Measurements from ENCODE around the gene USF2.

Gene USF2

GRCh38 chr19:35246466-35247092 lies 22.2 kb upstream of the USF2 start:
- no peak for DNase-seq (ENCODE audit: low spot score)

DNA sequence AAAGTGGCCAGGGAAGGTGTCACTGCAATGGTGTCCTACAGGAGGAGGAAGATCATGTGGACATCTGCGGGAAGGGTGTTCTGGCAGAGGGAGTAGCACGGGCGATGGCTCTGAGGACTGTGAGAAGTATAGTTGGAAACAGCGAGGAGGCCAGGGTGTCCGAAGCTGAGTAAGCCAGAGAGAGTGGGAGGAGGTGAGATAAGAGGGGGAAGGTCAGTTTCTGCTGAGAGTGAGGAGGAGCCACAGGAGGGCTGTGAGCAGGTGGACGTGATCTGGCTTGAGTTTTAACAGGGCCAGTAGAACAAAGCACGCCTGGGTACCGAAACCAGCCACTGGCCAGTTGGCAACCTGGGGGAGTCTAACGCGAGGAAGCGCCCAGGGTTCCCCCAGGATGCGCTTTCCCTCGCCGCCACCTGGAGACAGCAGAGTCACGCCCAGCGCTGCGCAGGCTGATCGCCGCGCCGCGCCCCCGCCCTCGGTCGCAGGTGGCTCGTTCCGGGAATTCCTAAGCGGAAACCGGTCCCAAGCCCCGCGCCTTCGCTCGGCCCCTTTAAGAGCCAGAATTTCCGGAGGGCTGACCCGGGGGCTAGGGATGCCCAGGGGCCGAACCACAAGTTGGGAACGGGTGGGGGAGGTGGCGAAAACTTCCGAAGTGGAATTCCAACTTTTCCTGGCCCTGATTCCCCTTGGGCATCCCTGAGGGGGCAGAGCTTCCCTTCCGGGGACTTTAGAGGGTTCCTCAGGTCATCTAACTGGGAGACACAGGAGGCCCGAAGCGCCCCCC lies 21.0 kb upstream of the USF2 start:
- DNase-seq (ENCODE audit: low spot score), result no peak

- DNase-seq (ENCODE audit: low spot score), result no peak
These were observed 20.2 kb upstream of the USF2 start, which contains the start of gene LSR for GRCh38 chr19:35248310-35249145. TSS of gene LSR (plus strand) at chr19:35249002. CDS start at chr19:35249023, 21 bp downstream.

DNA sequence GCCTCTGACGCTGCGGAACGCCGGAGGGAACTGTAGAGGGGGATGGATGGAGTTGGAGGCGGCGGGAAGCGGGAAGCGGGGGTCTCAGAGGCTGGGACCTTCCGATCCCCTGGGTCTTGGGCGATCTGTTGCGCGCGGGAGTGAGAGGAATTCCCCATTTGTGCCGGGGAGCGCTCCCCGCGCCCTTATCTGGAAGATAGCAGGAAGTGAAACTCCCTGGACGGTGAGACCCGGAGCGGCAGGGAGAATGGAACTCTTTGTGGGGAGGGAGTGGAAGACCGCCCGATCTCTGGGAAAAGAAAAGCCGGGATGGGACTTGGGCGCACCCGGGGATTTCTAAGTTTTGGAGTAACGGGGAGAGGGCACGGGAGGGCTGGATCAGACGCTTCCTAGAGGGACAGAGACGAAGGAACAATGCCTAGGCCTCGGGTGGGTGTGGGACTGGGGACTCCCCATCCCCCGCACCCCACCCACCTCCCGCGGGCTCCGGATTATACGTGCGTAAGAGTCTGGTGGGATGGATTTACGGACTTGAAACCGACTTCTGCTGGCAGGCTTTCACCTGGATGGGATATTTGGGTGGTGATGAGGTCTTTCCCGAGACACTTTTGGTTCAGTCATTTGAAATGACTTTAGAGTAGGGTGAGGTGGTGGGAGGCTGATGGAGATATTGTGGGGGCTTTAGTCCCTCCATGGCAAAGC lies 19.5 kb upstream of the USF2 start:
- no peak for DNase-seq (ENCODE audit: low spot score)

GRCh38 chr19:35249848-35250711 lies 18.7 kb upstream of the USF2 start:
- no peak for DNase-seq (ENCODE audit: low spot score)

- DNase-seq (ENCODE audit: low spot score), result no peak
These were observed 17.3 kb upstream of the USF2 start for GRCh38 chr19:35251456-35251855.

DNA sequence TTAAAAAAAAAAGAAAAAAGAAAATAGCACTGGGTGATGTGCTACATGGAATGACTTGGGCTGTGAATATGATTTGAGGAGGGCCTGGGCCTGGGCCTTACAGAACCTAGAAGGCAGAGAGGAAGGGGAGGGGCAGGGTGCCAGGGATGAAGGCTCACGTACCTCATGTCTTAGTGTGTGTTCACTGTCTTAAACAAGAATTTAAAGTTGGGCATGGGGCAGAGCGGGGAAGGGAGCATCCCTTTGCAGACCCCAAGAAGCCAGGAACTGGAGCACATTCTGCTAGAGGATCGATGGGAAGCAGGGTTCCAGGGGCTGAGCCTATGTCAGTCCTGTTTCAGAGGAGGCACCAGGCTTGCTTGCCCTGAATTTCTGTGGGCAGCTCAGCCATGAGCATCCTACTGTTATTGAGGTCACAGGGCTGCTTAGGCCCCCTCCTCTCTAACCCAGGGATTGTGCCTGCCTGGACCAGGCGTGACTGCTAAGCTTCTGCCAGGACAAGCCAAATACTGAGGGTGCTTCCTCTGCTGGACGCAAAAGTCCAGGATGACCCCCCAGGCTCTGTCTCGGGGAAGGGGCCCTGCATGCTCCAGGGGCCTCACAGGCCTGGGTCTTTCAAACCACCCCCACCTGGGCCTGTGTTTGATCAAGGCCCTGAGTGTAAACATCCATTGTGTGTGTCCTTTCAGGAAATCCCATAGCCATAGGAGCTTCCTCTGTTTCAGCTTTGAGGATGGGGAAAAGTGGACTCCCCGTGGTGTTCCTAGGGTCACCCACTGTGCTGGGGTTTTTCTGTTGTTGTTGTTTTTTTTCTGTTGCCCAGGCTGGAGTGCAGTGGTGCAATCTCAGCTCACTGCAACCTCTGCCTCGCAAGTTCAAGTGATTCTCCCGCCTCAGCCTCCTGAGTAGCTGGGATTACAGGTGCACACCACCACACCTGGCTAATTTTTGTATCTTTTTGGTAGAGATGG lies 15.2 kb upstream of the USF2 start:
- no peak for DNase-seq (ENCODE audit: low spot score)

GRCh38 chr19:35254341-35255297 lies 14.1 kb upstream of the USF2 start:
- no peak for DNase-seq (ENCODE audit: low spot score)

- DNase-seq (ENCODE audit: low spot score), result no peak
These were observed 12.2 kb upstream of the USF2 start for GRCh38 chr19:35256566-35256965.

DNA sequence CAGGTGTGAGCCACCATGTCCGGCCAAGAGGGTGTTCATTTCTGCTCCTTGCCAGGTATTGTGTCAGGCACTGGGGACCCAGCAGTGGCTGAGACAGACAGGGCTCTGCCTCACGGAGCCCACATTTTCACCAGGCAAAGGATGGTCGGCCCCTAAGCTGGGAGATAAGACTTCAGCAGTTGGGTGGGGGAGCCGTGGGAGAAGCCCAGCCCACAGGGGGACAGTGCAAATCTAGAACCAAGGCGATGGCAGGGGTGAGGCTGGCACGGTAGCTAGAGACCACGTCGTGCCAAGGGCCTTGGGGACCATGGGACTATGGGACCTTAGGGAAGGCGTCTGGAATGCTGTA lies 11.7 kb upstream of the USF2 start:
- no peak for DNase-seq (ENCODE audit: low spot score)

- no peak for DNase-seq (ENCODE audit: low spot score)
These were observed 8.0 kb upstream of the USF2 start for GRCh38 chr19:35260694-35261304.

- no peak for DNase-seq (ENCODE audit: low spot score)
These were observed 7.2 kb upstream of the USF2 start for GRCh38 chr19:35261356-35262100.

GRCh38 chr19:35262101-35262761 lies 6.5 kb upstream of the USF2 start:
- no peak for DNase-seq (ENCODE audit: low spot score)

GRCh38 chr19:35264268-35265125 lies 4.3 kb upstream of the USF2 start:
- no peak for DNase-seq (ENCODE audit: low spot score)

DNA sequence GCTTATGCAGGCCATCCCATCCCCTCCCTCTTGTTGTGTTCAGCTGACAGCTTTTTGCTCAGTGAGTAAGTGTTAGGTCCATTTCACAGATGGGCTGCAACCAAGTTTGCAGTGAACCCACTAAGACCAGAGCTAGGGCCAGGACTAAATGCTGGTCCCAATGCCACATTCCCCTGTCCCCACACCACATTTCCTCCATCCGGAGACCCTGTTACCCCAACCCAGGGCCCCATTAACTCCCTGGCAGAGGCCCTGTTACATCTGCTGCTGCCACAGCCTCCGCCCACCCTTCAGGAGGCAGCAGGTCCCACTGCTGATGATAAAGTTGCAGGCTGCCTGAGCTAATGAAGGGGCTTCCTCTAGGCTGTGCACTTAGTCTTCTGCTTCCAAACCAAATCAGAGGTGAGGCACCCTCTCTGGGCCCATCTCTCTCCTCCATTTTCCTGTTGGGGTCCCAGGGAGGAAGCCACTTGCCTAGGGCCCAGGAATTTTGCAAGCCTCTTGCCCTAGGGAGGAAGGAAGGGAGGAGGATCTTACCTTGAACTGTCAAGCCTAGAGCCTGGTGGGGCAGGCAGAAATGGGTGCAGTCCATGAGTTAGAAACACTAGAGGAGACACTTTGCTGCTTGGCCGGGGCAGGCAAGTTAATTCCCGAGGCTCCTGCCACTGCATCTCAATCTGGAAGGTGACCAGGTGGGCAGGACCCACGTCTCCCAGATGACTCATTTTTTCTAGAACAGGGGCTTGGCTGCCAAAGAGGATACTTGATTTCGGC lies 3.4 kb upstream of the USF2 start:
- DNase-seq (ENCODE audit: low spot score), result no peak

Data from COLO829 (cell line).